ENCODE data around the gene HSD17B4. TPM values are rescaled to one million over a fixed set of nuclear protein-coding genes. Genes with fewer than 3 reads are reported as not detected.

HSD17B4 gene
- total and polyA plus RNA-seq, 2 of the 13 experiments (the other 11 are each of a cell fraction or from before 2014, with no cell fraction given) = 178 to 399 TPM

DNA sequence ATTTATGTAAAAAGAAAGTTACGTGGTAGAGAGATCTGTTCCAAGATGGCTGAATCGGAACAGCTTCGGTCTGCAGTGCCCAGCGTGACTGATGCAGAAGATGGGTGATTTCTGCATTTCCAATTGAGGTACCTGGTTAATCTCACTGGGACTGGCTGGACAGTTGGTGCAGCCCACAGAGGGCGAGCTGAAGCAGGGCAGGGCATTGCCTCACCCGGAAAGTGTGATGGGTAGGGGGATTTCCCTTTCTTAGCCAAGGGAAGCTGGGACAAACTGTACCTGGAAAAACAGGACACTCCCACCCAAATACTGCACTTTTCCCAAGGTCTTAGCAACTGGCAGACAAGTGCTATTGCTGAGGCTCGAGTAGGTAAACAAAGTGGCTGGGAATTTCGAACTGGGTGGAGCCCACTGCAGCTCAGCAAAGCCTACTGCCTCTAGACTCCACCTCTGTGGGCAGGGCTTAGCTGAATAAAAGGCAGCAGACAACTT is 13.1 kb upstream of the HSD17B4 start (continued):
- TF ChIP-seq, protein P1, sequence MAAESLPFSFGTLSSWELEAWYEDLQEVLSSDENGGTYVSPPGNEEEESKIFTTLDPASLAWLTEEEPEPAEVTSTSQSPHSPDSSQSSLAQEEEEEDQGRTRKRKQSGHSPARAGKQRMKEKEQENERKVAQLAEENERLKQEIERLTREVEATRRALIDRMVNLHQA (CRISPR knock-in tag; IDR thresholded peaks at IDR 0.05) = no peak
- TF ChIP-seq ZNF788 (CRISPR knock-in tag; IDR thresholded peaks at IDR 0.05; ENCODE audit: borderline replicate concordance) (no peak), ZNF335 (CRISPR knock-in tag; IDR thresholded peaks at IDR 0.05) (no peak), ZNF337 (CRISPR knock-in tag; IDR thresholded peaks at IDR 0.05; ENCODE audit: borderline replicate concordance, low read depth) (no peak), ZNF839 (CRISPR knock-in tag; IDR thresholded peaks at IDR 0.05; ENCODE audit: borderline replicate concordance) (no peak), FOXA3 (CRISPR knock-in tag; IDR thresholded peaks at IDR 0.05) (peak; percentile 54; the same call in 1 of the 2 replicates), ASH2L (IDR thresholded peaks at IDR 0.05; ENCODE audit: insufficient read length, low read depth, low read length) (no peak), ZNF382 (CRISPR knock-in tag; IDR thresholded peaks at IDR 0.05; ENCODE audit: borderline replicate concordance) (no peak), ZNF614 (CRISPR knock-in tag; IDR thresholded peaks at IDR 0.05; ENCODE audit: borderline replicate concordance) (0 out of 2 replicates have a peak, but pooled peaks have one; percentile 18), SALL2 (CRISPR knock-in tag; IDR thresholded peaks at IDR 0.05) (no peak), NONO (IDR thresholded peaks at IDR 0.05) (no peak), NONO (CRISPR knock-in tag; conservative IDR thresholded peaks at IDR 0.05) (no peak), NPAS2 (CRISPR knock-in tag; IDR thresholded peaks at IDR 0.05; ENCODE audit: borderline replicate concordance) (no peak), ZNF33B (CRISPR knock-in tag; IDR thresholded peaks at IDR 0.05) (no peak), TEAD2 (CRISPR knock-in tag; IDR thresholded peaks at IDR 0.05) (no peak), YY1 (IDR thresholded peaks at IDR 0.05; ENCODE audit: insufficient read depth, insufficient replicate concordance, low read depth, low read length) (peak; percentile 35)
- TF ChIP-seq, protein P2, sequence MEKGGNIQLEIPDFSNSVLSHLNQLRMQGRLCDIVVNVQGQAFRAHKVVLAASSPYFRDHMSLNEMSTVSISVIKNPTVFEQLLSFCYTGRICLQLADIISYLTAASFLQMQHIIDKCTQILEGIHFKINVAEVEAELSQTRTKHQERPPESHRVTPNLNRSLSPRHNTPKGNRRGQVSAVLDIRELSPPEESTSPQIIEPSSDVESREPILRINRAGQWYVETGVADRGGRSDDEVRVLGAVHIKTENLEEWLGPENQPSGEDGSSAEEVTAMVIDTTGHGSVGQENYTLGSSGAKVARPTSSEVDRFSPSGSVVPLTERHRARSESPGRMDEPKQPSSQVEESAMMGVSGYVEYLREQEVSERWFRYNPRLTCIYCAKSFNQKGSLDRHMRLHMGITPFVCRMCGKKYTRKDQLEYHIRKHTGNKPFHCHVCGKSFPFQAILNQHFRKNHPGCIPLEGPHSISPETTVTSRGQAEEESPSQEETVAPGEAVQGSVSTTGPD (CRISPR knock-in tag; IDR thresholded peaks at IDR 0.05) = no peak
- TF ChIP-seq, protein P3, sequence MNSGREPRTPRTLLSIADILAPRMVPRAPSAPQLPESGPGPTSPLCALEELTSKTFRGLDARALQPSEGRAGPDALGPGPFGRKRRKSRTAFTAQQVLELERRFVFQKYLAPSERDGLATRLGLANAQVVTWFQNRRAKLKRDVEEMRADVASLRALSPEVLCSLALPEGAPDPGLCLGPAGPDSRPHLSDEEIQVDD (CRISPR knock-in tag; IDR thresholded peaks at IDR 0.05; ENCODE audit: borderline replicate concordance) = no peak
- TF ChIP-seq, protein P4, sequence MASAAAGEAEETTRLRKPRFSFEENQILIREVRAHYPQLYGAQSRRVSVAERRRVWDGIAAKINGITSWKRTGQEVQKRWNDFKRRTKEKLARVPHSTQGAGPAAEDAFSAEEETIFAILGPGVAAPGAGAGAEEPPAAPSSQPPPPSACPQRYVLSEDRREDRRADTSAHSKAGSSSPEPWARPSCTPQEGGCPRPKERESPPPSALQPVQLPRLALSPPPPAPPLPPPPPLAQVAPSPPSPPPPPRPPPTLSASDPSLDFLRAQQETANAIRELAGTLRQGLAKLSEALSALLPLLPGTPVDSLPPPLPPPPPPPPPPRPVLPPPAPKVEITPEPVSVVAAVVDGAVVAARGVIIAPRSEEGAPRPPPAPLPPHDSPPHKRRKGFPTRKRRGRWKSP (CRISPR knock-in tag; IDR thresholded peaks at IDR 0.05) = peak; percentile 55; the same call in 1 of the 2 replicates
- TF ChIP-seq, protein P5, sequence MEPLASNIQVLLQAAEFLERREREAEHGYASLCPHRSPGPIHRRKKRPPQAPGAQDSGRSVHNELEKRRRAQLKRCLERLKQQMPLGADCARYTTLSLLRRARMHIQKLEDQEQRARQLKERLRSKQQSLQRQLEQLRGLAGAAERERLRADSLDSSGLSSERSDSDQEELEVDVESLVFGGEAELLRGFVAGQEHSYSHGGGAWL (CRISPR knock-in tag; IDR thresholded peaks at IDR 0.05) = no peak
- TF ChIP-seq, protein P6, sequence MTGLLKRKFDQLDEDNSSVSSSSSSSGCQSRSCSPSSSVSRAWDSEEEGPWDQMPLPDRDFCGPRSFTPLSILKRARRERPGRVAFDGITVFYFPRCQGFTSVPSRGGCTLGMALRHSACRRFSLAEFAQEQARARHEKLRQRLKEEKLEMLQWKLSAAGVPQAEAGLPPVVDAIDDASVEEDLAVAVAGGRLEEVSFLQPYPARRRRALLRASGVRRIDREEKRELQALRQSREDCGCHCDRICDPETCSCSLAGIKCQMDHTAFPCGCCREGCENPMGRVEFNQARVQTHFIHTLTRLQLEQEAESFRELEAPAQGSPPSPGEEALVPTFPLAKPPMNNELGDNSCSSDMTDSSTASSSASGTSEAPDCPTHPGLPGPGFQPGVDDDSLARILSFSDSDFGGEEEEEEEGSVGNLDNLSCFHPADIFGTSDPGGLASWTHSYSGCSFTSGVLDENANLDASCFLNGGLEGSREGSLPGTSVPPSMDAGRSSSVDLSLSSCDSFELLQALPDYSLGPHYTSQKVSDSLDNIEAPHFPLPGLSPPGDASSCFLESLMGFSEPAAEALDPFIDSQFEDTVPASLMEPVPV (CRISPR knock-in tag; IDR thresholded peaks at IDR 0.05) = no peak
